NOMO-1 treated with DMSO at 0.1 percent for 48 hours (cell line): ENCODE data around the gene OSCAR.

Experiments used
- DNase-seq: peaks from one replicate; lab custom pipeline; 2025; ENCODE audit not compliant: unreplicated experiment; lab: John Stamatoyannopoulos, UW

The OSCAR gene

DNA sequence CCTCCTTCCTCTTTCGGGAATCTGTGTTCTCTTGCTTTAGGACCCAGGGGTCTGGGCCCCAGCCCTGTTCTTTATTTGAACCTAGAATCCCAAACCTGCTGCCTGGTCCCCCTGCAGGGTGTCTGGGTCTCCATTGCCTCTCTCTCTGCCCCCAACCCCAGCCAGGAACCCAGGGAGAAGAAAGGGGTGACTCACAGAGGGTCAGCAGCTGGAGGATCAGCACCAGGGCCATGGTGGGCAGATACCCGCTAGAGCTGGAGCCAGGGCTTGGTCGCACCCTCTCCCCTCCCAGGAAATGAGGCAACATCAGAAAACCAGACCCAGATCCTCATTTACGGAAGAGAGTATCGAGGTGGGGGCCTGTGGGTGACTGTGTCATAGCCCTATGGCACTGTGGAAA, at the start of gene OSCAR:
Gene OSCAR, minus strand, starts transcription at position 243 of the 400 bp plus-strand sequence. Its CDS starts 11 bp downstream, at position 232.
- peak; percentile 14 for DNase-seq

- DNase-seq, result no peak
Measured at GRCh38 chr19:54149021-54149812, 48.6 kb upstream of the OSCAR start.

GRCh38 chr19:54148158-54148557, 47.6 kb upstream of the OSCAR start:
- no peak for DNase-seq

DNA sequence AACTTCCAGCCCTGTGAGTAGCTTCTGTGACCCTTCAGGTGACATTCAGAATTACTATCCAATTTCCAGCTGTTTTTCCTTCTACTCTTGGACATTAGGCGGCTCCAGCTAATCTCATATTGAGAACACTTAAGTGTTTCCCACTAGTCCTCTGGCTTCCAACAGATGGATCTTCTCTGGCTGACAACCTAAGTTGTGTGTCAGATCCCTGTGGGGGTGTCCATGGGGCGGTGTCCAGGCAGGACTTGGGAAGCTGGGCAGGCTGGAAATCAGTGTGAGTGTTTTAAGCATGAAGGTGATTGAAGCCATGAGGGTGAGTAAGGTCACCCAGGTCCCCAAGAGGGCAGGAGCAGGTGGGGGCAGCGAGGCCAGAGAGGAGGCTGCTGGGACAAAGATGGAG, 47.1 kb upstream of the OSCAR start:
- no peak for DNase-seq

DNA sequence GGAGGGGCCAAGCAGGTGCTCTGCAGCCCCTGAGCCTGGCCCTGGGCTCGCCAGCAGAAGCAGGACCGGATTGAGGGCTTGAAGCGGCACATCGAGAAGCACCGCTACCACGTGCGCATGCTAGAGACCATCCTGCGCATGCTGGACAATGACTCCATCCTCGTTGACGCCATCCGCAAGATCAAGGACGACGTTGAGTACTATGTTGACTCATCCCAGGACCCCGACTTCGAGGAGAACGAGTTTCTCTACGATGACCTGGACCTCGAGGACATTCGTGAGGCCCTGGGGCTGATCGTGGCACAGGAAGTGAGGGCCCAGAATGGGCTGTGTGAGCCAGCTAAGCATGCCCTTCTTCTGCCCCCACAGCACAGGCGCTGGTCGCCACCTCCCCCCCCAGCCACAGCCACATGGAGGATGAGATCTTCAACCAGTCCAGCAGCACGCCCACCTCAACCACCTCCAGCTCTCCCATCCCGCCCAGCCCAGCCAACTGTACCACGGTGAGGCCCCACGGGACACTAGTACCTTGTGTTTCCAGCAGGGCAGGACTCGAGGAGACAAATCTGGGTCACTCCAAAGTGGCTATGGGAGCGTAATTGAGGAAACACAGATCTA, 45.0 kb upstream of the OSCAR start:
- no peak for DNase-seq

DNA sequence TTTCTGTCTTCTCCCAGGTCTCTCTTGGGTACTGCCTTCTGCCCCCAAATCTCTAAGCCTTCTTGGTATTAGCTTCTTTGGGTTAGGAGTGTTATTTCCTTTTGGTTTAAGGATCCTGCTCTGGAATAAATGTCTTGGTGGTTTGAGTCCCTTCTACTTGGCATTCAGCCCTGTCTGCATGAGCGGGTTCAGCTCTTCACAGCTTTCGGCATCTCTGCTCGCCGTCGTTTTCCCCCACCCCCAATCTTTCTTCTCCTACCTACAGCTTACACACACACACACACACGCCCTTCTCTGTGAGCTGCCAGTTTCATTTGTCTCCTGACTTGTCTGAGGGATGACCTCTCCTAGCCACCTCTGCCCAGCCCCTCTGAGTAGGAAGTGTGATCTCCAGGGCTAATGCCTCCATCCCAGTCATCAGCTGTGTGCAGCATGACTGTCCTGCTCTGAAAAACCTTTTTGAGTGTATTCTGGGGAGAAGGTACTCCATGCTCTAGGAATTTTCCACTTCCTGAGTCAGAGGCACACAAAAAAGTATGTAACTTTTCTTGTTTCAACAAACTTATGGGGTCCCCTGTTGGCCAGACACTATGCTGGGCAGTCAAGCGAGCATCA, 41.7 kb upstream of the OSCAR start:
- no peak for DNase-seq

DNA sequence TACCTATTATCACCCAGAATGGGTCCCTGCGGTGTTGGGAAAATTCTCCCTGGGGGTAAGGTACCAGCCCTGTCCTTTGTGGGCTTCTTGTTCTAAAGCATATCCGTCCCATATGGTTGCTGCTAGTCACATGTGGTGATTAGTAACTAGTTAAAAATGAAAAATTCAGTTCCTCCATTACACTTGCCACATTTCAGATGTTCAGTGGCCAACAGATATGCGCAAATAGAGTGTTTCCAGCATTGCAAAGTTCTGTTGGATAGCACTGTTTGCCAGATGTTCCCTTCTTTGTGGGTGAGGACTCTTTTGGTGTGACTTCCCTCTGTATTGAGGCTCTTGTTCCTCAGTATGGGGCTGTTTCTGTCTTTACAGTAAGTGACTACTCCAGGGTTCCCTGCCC, 40.8 kb upstream of the OSCAR start:
- DNase-seq, result no peak

GRCh38 chr19:54138489-54139256, 38.1 kb upstream of the OSCAR start:
- DNase-seq, result no peak

DNA sequence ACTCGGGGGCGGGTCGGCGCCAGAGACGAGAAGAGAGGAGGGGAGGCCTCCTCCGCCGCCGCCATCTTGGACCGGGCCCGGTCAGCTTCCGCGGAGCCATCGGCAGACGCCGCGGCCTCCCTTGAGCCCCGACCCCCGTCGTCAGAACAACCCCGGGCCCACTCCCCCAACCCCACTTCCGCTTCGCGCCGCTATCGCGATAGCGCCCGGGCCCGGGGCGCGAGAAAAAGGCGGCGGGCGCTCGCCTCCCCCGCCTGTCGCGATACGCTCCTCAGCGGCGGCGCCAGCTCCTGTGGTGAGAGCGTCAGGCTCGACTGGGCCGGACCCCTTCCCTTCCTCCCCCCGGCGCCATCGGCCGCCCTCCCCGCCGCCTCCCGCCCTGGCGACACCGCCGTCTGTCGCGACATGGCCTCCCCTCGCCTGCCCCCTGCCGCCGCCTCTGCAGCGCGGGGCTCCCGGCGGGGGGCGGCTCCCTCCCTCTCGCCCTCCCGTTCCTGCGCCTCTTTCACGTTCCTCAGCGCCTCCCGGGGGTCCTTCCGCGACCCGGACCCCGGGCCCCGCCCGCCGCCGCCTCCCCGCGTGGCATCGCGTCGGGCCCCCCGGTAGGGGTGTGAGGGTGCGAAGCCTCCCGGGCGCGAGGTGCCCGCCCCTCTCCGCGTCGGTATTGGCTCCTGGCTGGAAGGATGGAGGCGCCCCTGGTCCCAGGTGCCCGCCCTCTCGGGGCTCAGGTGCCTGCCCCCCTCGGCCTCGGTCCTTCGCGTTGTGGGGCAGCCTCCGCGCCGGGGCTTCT, 37.3 kb upstream of the OSCAR start, which contains the start of gene CNOT3:
Gene CNOT3, plus strand, starts transcription at position 64 of the 790 bp plus-strand sequence. CDS start 5,217 bp downstream, outside the sequence.
- DNase-seq, result no peak

- peak; percentile 100 for DNase-seq
Measured at GRCh38 chr19:54136864-54137698, 36.5 kb upstream of the OSCAR start.

GRCh38 chr19:54136086-54136863, 35.7 kb upstream of the OSCAR start:
- peak; percentile 52 for DNase-seq

DNA sequence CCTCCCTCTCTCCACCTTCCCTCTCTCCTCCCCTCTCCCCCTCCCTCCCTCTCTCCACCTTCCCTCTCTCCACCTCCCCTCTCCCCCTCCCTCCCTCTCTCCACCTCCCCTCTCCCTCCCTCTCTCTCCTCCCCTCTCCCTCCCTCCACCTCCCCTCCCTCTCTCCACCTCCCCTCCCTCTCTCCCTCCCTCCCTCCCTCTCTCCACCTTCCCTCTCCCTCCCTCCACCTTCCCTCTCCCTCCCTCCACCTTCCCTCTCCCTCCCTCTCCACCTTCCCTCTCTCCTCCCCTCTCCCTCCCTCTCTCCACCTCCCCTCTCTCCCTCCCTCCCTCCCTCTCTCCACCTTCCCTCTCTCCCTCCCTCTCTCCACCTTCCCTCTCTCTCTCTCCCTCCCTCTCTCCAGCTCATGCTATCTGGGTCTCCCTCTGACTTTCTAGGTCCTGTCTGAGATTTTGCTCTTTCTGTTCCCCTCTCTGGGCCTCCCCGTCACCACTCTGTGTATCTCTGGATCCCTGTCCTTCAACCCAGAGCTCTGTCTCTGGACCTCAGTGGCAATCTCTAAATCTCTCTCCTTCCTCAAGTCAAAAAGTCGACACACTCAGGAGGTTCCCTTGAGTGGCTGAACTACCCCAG, 33.5 kb upstream of the OSCAR start:
- no peak for DNase-seq

GRCh38 chr19:54133312-54133956, 32.8 kb upstream of the OSCAR start:
- DNase-seq, result peak; percentile 35

GRCh38 chr19:54129617-54129996, 29.0 kb upstream of the OSCAR start:
- DNase-seq, result no peak

DNA sequence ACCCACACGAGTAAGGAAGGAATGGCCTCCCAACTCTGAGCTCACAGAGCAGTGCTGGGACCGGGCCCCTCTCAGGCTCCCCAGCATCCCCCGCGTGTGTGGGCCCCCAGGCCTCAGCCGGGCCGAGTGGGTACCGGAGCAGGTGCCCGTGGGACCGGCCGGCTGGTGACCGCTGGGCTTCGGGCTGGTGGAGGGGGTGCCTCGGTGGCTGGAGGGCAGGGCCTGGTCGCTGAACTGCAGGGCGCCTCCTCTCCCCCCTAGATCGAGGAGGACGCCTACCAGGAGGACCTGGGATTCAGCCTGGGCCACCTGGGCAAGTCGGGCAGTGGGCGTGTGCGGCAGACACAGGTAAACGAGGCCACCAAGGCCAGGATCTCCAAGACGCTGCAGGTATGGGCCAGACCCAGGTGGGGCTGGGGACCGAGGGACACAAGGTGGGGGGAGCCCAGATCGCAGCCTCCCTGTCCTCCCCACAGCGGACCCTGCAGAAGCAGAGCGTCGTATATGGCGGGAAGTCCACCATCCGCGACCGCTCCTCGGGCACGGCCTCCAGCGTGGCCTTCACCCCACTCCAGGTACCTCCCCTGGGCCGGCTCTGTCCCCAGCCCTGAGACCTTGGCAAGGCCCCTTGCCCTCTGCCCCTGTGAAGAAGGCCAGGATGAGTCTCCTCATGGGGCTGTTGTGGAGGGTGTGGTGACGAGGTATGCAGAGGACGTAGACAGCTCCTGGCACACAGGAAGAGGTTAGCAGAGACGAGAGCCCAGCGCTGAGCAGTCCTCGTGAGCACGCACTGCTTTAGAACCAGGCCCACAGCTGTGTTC, 28.4 kb upstream of the OSCAR start:
- DNase-seq, result no peak

DNA sequence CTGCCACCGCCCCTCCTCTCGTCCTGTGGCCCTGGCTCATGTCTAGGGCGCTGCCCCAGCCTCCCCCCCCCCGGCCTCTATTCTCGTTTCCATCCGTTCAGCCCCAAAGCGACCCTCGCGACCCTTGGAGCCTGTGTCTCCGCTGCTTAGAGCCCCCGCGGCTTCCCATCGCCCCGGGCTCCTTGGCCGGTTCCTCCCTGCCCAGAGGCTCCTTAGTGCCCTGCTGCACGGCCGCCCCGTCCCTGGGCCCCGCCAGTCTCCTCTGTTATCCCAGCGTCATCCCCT, 27.8 kb upstream of the OSCAR start:
- DNase-seq, result no peak

DNA sequence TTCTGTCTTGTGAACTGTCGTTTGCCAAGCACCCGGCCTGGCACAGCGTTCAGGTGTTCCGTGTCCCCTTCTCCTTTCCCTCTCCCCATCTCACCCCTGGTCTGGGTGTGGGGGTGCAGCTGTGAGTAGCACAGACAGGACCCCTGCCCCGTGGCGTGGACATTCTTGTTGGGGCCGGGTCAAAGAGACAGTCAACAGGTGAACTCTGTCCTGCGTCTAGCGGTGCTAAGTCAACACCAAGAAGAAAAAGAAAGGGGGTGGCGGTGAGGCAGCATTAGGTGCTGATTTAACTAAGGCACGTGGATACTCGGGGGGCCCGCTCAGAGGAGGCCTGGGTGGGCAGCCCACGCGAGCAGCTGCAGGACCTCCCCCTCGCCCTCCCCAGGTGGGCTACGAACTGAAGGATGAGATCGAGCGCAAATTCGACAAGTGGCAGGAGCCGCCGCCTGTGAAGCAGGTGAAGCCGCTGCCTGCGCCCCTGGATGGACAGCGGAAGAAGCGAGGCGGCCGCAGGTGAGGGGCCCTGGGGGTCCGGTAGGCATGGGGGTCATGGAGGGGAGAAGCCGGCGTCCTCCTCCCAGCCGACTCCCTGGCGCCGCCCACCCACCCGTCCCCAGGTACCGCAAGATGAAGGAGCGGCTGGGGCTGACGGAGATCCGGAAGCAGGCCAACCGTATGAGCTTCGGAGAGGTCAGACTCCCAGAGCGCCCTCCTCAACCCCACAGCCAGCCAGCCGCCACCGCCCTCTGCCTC, 27.3 kb upstream of the OSCAR start:
- DNase-seq, result no peak
